GM21367 (cell line): ENCODE results near the gene LRP2BP.

ENCODE experiments used
- ATAC-seq: cut with Tn5 transposase; IDR thresholded peaks from one replicate; pipeline ENCODE4 v1.9.1; 2021; ENCODE audit not compliant: unreplicated experiment

Gene LRP2BP

GRCh38 chr4:185395238-185395955, at the start of gene LRP2BP:
TSS of gene LRP2BP (minus strand) at chr4:185395924. CDS start at chr4:185378186, 17,738 bp downstream.
- ATAC-seq, result no peak

GRCh38 chr4:185445209-185445608, 49.5 kb upstream of the LRP2BP start:
- ATAC-seq, result no peak

GRCh38 chr4:185441479-185441878, 45.8 kb upstream of the LRP2BP start:
- no peak for ATAC-seq

GRCh38 chr4:185437809-185438208, 42.1 kb upstream of the LRP2BP start:
- ATAC-seq, result no peak

DNA sequence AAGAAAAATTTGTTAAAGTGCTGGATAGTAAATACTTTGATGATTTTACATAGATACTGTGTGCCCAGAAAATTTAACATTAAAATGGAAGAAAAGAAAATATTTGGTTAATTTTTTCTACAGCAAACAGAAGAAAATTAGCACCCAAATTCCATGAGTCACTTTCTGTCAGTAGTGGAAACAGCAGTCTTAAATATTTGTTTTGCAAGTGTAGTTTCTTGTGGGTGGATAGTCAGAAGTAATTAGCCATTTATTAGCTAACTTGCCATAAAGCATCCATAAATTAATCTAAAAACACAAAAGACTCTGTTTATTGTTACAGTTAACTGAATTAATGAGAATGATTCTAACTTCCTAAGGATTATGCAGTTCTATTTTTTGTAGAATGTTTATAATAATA, 39.7 kb upstream of the LRP2BP start:
- ATAC-seq, result no peak

- no peak for ATAC-seq
Observed at GRCh38 chr4:185429660-185430059, 33.9 kb upstream of the LRP2BP start.

DNA sequence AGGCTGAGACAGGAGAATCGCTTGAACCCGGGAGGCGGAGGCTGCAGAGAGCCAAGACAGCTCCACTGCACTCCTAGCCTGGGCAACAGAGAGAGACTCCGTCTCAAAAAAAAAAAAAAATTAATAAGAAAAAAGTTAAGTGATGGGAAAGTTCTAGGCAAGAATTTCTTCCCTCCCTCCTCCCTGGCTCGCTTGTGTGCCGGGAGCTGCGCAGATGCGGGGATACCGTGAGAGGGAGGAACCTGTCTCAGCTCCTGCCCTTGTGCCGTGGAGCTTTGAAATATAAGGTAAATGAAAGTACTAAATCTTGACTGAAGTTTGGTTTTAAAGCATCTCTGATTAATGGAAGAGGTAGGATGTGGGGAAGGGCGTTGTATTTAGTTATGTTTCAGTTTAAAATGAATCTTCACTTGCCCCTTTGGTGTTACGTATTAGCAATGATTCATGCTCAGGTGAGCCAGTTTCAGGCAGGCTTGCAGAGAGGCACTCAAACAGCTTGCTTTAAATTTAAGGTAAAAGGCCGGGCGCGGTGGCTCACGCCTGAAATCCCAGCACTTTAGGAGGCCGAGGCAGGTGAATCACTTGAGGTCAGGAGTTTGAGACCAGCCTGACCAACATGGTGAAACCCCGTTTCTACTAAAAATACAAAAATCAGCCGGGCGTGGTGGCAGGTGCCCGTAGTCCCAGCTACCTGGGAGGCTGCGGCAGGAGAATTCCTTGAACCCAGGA, 31.4 kb upstream of the LRP2BP start:
- ATAC-seq, result no peak

GRCh38 chr4:185425647-185426352, 30.1 kb upstream of the LRP2BP start, which contains the start of gene UFSP2:
TSS of gene UFSP2 (minus strand) at chr4:185425964. CDS start at chr4:185425868, 96 bp downstream.
- peak; percentile 88 for ATAC-seq

- no peak for ATAC-seq
Observed at GRCh38 chr4:185424905-185425646, 29.4 kb upstream of the LRP2BP start.

- no peak for ATAC-seq
Observed at GRCh38 chr4:185421366-185422124, 25.8 kb upstream of the LRP2BP start.

DNA sequence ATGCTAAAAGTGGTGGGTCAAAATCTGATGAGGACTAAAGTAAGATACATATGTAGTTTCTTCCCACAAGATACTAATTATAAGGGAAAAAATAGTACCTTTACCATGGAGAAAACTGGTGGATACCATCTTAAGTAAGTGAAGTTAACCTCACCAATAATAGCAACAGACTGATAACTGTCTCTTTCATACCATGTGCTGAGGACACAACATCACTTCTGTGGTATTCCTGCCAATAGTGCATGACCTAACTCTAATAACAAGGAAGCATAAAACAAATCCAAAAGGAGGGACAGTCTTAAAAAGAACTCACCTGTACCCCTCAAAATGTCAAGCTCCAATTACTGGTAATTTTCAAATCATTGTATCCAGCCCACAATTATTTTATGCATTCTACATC, 21.2 kb upstream of the LRP2BP start:
- no peak for ATAC-seq

DNA sequence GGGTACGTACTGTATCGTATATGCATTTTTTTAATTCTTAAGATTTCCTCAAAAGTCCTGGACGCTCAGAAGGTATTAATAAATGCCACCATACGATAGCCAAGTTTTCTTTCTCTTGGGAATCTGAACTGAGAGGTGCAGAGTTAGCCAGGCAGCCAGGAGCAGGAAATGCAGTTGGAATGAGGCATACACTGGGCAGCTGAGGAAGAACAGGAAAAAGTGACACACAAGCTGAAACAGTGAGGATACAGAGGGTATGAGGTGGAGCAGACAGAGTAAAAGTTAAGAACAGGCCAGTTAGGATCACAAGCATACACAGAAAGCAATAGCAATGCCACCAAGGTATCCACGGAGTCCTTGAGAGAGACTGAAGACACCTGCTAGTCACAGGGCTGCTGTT, 16.7 kb upstream of the LRP2BP start:
- no peak for ATAC-seq

DNA sequence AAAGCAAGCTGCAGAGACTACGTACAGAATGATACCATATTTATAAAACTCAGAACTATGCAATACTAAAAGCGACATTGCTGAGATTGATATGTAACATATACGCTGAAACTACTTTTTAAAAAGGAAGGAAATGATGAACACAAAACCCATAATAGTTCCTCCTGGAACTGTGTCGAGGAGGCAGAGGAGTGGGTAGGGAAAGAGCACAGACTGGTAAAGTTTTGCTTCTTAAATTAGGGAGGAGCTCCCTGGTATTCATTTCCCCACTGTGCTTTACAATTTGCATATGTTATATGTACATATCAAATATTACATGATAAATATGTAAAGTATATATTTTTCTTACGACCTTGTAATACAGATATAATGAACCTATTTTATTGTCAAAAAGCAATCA, 16.1 kb upstream of the LRP2BP start:
- no peak for ATAC-seq

- ATAC-seq, result no peak
Observed at GRCh38 chr4:185408432-185408831, 12.7 kb upstream of the LRP2BP start.

- peak; percentile 49 for ATAC-seq
Observed at GRCh38 chr4:185405296-185405999, 9.7 kb upstream of the LRP2BP start.

- ATAC-seq, result no peak
Observed at GRCh38 chr4:185404031-185404430, 8.3 kb upstream of the LRP2BP start.

GRCh38 chr4:185399466-185399865, 3.7 kb upstream of the LRP2BP start:
- ATAC-seq, result no peak

DNA sequence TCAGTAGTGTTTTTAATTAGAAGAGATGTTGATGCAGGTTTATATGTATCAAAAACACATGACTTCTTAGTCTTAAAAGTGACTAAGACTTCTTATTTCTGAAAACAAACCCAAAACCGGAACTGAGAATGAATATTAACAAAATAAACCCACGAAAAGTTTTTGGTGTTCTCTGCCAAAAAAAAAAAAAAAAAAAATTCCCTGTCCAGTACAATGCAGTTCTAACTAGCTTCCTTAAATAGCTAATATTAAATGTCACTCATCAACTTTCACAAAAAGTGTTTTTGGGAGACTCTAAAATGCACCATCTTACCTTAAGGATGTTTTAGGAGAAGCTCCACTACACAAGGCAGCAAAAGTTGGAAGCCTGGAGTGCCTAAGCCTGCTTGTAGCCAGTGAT, 2.9 kb upstream of the LRP2BP start:
- no peak for ATAC-seq

DNA sequence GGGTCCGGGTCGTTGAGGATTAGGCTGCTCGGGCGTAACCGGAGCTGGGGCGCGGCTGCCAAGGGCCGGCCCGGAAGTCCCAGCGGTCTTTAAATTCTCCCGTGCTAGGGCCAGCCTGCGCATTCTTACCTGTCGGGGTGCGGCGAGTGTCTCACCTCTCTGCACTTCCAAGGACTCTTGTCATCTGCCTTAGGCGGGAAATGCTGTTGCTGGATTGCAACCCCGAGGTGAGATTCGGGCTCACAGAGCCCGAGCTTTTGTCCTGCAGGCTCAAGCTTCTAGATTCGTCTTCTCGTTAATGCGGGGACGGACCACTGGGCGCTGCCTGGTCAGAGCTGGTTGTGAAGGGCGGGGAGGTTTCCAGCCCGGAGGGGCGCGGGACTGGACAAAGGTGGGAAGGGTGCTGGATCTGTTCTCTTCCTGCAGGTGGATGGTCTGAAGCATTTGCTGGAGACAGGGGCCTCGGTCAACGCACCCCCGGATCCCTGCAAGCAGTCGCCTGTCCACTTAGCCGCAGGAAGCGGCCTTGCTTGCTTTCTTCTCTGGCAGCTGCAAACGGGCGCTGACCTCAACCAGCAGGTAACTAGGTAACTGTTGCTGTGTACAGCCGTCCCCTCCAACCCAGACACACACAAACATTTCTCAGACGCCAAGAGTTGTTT, 1.1 kb upstream of the LRP2BP start, which contains the start of gene ANKRD37:
Gene ANKRD37, plus strand, starts transcription at position 118 of the 662 bp plus-strand sequence. Its CDS starts 83 bp downstream, at position 201.
- ATAC-seq, result peak; percentile 0
